C4-2B (cell line): ENCODE results near the gene ZACN.
"Not testable (repeated sequence)": the region's sequence is repeated elsewhere in the genome, so short reads cannot be mapped to it uniquely, and the experiment has no call there.

Experiments used
- H3K27ac ChIP-seq: fragments of 450-650 bp; 2 replicates; pipeline ENCODE4 v1.5.1; 2017
- ZFX ChIP-seq: fragments of 450-650 bp; IDR thresholded peaks from 2 replicates; pipeline ENCODE4 v1.6.1; 2017
- TF ChIP-seq, protein P1 (sequence below): fragments of 450-650 bp; conservative IDR thresholded peaks from 2 replicates; pipeline ENCODE4 v1.5.1; 2017; ENCODE audit warnings: mild to moderate bottlenecking

Gene ZACN

DNA sequence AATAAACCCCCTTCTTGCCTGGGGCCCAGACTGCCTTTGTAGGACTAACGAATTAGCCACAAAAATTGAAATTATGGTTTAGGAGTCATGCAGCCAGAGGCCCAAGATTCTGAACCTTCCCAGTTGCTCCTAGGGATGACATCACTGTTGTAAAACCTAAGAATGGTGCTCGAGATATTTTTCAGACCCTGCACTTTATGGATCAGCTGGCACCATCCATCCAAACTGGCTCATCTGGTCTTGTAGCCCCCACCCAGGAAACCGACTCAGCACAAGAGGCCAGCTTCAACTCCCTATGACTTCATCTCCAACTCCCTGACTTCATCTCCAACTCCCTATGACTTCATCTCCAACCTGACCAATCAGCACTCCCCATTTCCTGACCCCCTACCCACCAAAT is 40.9 kb upstream of the ZACN start:
- H3K27ac ChIP-seq, result no peak overlapping the region
- TF ChIP-seq ZFX, result no peak
- TF ChIP-seq, protein P1, sequence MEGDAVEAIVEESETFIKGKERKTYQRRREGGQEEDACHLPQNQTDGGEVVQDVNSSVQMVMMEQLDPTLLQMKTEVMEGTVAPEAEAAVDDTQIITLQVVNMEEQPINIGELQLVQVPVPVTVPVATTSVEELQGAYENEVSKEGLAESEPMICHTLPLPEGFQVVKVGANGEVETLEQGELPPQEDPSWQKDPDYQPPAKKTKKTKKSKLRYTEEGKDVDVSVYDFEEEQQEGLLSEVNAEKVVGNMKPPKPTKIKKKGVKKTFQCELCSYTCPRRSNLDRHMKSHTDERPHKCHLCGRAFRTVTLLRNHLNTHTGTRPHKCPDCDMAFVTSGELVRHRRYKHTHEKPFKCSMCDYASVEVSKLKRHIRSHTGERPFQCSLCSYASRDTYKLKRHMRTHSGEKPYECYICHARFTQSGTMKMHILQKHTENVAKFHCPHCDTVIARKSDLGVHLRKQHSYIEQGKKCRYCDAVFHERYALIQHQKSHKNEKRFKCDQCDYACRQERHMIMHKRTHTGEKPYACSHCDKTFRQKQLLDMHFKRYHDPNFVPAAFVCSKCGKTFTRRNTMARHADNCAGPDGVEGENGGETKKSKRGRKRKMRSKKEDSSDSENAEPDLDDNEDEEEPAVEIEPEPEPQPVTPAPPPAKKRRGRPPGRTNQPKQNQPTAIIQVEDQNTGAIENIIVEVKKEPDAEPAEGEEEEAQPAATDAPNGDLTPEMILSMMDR, result no peak

DNA sequence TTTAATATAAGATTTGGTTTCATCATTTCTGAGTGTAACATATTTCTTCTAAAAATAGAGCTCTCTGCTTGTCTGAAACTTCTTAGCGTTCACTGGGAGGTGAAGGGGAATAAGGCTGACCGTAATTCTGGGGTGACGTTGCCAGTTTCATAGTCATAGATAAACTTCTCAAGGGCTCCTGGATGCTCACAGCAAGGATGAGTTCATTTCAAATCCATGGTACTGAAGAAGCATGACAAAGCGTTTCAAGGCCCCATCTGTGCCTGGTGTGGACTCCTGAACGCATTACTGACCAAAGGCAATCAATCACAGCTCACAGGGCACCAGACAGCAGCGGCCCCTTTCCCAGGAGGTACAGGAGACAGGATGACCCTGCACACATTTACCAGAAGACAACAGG is 39.9 kb upstream of the ZACN start:
- H3K27ac ChIP-seq, result no peak overlapping the region

DNA sequence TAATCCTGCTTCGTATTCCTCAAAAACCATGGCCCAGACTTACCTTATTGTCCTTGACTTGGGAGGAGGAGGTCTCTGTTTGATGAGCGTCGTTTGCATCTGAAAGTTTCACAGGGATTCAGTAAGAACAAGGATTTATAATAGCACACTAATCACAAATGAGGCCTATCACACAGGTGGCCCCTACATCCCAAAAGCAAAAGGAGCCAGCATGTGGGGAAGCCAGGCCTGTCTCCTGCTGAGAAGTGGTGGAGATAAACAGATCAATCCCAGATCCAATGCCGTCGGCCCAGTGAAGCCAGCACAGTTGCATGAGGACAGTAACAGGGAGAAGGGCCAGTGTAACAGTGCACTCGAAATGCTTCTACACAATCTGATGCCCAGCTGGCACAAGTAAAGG is 38.6 kb upstream of the ZACN start:
- TF ChIP-seq, protein P1, result no peak
- TF ChIP-seq ZFX, result no peak

More for the DNA sequence above, 39.9 kb upstream of the ZACN start:
- no peak for TF ChIP-seq ZFX
- TF ChIP-seq, protein P1, result no peak

DNA sequence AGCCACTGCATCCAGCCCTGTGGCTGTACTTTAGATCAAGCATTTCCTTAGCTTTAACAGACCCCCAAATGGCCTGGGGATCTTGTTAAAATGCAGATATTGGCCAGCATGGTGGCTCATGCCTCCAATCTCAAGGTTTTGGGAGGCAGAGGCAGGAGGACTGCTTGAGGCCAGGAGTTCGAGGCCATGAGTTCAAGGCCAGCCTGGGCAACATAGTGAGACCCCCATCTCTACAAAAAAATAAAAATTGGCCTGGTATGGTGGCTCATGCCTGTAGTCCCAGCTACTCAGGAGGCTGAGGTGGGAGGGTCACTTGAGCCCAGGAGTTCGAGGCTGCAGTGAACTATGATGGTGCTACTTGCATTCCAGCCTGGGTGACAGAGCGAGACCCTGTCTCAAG is 36.1 kb upstream of the ZACN start:
- not testable (repeated sequence) for H3K27ac ChIP-seq

More for the DNA sequence above, 38.6 kb upstream of the ZACN start:
- no peak overlapping the region for H3K27ac ChIP-seq

DNA sequence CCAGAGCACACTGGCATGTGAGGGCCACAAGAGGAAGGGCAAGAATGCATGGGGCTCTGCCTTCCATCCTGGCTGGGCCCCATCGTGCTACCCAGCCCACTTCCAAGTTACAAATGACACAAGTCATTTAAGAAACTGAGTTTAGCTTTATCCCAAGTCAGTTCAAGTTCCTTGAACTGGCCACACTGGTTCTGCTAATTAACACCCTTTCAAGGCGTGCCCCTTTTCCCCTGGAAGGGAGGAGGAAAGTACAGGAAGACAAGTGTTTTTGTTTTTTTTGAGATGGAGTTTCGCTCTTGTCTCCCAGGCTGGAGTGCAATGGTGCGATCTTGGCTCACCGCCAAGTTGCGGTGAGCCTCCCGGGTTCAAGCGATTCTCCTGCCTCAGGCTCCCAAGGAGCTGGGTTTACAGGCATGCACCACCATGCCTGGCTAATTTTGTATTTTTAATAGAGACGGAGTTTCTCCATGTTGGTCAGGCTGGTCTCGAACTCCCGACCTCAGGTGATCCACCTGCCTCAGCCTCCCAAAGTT is 34.4 kb upstream of the ZACN start:
- not testable (repeated sequence) for H3K27ac ChIP-seq

DNA sequence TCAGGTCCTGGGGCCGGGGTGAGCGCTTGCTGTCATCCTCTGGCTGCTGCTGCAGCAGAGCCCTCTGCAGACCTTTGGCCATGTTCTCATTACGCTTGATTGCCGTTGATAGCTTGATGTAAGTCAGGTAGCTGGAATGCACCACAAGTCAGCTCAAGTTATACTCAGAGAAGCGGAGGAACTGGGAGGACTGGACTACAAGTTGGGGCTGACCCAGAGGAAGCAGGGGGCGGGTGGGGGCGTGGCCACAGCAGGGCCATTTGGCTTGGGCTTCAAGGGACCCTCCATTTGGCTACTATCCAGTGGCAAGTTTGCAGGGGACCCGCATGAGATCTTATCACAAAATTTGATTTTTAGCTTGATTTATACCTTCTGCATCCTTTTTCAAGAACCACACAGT is 32.9 kb upstream of the ZACN start:
- no peak overlapping the region for H3K27ac ChIP-seq
- no peak for TF ChIP-seq ZFX
- TF ChIP-seq, protein P1, result no peak

DNA sequence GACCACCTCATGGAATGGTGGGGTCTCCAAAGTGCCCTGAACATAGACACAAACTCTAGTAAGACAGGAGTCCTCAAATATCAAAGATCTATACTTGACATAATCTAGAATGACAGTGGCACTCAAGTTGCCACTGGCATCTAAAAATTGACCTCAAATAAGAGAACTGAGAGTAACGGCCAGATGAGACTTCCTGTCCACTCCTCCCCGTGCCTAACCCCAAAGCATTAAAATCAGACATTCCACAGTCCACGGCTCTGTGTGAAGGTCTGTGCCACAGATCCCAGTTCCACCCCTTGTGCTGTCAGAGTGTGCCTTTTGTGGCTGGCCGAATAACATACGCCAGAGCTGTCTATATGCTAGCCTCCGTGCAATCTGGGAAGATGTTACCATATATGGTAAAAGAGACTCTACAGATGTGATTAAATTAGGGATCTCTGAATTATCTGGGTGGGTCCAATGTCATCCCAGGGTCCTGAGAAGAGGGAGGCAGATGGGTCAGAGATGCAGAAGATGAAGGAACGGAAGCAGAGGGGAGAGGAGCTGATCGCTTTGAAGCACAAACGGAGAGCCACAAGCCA is 30.9 kb upstream of the ZACN start:
- H3K27ac ChIP-seq, result no peak overlapping the region
- TF ChIP-seq ZFX, result no peak
- TF ChIP-seq, protein P1, result no peak

DNA sequence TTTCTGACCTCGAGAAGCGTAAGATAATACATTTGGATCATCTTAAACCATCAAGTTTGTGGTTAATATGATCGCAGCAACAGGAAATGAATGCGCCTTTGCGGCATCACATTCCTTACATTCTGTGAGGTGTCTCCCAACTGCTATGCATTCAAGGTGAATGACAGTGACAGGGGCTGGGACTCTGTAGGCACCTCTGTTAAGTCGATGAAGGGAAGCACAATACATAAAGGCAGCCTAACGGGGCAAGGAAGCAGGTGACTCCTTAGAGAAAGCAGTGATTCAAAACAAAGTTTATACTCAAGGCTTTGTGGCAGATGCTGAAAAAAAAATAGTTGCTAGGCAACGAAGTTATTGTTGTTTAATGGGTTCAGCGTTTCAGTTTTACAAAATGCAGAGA is 30.3 kb upstream of the ZACN start:
- TF ChIP-seq, protein P1, result no peak
- no peak for TF ChIP-seq ZFX
- H3K27ac ChIP-seq, result no peak overlapping the region
